Fibroblast of skin of scalp (primary cell): ENCODE measurements around the gene WFS1.

Experiments
- DNase-seq: peaks from one replicate; pipeline ENCODE4 v3.0.0-alpha.2; 2013

The WFS1 gene

DNA sequence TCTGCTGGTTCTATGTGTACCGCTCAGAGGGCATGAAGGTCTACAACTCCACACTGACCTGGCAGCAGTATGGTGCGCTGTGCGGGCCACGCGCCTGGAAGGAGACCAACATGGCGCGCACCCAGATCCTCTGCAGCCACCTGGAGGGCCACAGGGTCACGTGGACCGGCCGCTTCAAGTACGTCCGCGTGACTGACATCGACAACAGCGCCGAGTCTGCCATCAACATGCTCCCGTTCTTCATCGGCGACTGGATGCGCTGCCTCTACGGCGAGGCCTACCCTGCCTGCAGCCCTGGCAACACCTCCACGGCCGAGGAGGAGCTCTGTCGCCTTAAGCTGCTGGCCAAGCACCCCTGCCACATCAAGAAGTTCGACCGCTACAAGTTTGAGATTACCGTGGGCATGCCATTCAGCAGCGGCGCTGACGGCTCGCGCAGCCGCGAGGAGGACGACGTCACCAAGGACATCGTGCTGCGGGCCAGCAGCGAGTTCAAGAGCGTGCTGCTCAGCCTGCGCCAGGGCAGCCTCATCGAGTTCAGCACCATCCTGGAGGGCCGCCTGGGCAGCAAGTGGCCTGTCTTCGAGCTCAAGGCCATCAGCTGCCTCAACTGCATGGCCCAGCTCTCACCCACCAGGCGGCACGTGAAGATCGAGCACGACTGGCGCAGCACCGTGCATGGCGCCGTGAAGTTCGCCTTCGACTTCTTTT, 32.2 kb downstream of the WFS1 start:
- DNase-seq = no peak

DNA sequence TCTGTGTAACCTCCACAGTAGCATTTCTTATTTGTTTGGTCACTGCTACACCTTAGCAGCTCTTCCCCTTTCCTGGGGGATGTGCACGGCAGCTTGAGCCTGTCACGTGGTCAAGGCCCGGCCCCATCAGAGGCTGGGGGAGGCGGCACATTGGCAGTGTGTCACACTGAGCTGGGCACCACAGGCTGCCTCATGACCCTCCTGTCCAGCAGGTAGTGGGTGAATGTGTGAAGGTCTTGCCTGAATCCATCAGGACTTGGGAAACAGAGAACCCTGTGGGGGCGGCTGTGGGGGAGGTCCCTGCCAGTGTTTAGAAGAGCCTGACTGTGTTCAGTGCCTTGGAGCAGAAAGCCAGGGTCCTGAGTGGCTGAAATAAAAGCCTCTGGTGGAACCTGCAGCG, 33.2 kb downstream of the WFS1 start:
- no peak for DNase-seq

DNA sequence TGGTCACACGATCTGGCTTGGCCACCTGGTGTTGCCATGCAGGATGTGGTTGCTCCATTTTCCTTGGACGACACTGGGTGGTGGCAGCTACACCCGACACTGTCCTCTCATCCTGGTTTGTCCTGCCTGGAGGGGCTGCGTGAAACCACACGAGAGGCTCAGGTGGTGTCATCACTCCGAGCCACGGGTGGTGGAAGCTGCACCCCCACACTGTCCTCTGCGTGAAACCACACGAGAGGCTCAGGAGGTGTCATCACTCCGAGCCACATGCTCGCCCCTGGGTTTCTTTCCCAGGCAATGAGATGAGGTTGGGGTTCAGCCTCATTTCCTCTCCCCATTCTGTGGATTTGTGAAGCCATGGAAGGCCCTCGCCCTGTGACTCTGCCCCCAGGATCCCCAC, 34.3 kb downstream of the WFS1 start:
- DNase-seq = no peak

DNA sequence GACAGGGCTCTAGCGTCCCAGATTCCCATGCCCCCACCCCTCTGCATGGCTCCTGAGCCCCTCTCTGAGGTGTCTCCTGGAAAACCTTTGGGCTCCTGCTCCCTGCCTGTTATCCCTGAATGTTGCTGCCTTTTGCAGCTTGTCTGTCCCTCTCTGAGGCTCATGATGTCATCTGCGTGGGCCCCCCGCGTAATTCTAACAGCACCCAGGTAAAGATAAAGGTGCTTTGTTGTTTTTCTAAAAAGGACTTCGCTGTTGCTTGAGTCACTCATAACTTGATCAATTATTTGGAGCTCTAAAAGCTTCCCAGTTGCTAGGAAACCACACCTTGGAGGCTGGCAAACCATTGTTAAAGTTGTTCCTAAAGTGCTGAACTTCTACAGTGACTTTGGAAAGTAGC, 36.6 kb downstream of the WFS1 start:
- DNase-seq = no peak

DNA sequence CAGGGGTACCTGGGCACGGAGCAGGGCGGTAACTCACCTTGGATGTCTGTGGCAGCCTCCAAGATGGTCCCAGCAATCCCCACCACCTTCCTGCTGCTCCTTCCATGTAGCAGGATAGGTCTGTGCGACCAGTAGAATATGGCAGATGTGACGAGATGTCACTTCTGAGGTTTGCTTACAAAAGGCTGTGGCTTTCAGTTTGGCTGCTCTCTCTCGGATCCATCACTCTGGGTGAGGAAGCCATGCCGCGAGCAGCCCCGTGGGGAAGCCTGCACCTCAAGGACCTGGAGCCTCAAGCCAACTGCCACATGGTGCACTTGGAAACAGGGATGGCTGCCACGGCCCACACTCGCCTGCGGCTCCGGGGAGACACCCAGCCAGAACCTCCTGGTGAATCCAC, 37.6 kb downstream of the WFS1 start:
- no peak for DNase-seq

DNA sequence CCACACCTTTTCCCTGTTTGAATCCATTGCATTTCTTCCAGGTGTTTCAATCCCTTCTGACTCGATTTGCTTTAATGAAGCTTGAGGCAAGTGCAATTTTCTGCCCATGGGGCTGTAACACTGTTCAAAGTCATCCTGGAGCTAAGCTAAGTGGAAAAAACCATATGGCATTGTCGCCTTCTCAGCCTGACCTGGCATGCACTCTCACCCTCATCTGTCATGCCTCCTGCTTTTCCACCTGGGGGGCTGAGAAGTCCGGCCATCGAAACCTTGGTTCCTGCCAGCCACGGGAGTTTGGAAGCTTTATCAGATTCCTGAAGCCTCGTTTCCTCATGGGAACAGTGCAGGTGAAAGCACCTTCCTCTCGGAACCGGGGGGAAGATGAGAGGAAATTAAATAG, 38.2 kb downstream of the WFS1 start:
- DNase-seq = no peak

DNA sequence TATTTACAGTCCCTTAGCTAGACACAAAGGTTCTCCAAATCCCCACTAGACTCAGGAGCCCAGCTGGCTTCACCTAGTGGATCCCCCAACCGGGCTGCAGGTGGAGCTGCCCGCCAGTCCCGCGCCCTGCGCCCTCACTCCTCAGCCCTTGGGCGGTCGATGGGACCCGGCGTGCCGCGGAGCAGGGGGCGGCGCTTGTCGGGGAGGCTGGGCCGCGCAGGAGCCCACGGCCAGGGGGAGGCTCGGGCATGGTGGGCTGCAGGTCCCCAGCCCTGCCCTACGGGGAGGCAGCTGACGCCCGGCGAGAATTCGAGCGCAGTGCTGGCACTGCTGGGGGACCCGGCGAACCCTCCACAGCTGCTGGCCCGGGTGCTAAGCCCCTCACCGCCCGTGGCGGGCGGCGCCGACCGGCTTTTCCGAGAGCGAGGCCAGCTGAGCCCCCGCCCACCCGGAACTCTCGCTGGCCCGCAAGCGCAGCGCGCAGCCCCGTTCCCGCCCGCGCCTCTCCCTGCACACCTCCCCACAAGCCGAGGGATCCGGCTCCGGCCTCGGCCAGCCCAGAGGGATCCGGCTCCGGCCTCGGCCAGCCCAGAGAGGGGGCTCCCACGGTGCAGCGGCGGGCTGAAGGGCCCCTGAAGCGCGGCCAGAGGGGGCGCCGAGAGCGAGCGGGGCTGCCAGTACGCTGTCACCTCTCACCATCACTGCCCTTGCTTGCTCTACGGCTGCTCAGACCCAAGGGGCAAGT, 39.4 kb downstream of the WFS1 start:
- DNase-seq = no peak

DNA sequence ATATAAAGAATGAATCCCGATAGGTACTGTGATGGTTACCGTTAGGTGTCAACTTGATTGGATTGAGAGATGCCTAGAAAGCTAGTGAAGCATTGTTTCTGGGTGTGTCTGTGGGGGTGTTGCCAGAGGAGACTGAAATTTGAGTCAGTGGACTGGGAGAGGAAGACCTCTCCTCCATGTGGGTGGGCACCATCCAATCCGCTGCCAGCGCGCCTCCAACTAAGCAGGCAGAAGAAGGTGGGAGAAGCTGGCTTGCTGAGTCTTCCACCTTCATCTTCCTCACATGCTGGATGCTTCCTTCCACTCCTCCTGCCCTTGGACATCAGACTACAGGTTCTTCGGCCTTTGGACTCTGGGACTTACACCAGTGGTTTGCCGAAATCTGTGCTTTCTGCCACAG, 40.1 kb downstream of the WFS1 start:
- DNase-seq = no peak

DNA sequence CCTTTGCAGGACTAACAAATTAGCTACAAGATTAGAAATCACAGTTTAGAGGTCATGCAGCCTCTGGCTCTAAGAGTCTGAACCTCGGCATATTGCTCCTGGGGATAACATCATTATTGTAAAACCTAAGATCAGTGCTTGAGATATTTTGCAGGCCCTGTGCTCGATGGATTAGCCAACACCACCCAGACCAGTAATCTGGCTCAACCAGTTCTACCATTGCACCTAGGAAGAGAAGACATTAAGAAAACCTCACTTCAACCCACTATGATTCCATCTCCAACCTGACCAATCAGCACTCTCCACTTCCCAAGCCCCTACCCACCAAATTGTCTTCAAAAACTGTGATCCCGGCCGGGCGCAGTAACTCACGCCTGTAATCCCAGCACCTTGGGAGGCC, 43.6 kb downstream of the WFS1 start:
- no peak for DNase-seq

DNA sequence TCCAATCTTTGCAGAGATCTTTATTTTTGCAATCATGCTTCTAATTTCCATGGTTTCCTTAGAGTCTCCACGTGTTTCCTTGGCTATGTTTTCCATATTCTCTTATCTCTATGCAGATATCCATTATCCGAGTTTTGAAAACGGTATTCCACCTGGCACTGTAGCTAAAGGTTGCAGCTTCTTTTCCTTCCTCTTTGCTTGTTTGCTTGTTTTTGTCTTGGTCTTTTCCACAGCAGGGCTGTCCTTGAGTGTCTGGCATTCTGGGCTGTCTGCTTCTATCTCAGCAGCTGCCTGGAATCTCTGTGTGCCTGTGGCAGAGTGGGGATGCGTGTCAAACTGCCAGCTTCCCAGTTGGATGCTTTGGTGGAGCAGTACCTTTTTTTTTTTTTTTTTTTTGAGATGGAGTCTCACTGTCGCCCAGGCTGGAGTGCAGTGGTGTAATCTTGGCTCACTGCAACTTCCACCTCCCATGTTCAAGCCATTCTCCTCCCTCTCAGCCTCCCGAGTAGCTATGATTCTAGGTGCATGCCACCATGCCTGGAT, 46.9 kb downstream of the WFS1 start:
- DNase-seq = no peak

DNA sequence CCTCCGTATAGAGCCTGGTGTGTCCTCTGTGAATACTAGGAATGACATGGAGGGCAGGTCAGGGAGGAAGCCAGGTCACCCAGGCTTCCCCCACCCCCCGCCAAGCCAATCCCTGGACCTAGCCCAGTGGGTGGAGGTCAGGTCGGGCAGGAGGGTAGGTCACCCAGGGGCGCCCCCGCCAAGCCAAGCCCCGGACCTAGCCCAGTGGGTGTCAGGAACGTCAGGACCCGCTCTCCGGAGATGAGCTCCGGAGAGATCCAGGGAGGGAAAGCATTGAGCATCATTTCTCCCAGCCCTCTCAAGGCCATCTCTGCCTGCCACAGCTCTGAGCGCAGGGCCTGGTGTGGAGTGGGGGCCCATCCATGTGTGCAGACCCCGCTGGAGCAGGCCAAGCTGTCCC, 48.6 kb downstream of the WFS1 start:
- DNase-seq = no peak

DNA sequence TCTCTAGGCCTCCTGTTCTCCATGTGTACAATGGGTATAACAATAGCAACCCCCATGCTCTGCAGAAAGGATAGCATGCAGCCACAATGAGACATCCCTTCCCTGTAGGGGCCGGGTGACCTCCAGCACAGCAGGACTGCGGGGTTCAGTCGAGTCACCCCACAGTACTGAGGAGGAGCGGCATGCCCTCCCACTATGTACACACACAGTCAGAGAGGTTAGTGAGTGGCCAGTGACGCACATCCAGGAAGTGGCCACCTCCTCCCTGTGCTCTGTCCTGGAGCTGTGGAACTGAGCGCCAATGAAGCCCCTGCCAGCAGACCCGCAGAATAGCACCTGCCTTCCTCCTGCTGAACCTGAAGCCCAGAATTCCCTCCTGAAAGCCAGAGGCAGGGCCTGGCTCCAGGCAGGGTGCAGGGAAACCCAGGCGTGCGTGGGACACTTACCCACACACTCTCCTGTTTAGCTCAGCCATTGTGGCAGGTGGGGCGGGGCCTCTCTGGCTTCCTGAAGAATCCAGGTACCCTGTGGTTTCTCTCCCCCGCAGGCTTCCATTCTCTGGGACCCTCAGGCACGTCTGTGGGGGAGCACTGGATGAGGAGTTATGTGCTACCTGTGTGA, 50.0 kb downstream of the WFS1 start:
- no peak for DNase-seq

DNA sequence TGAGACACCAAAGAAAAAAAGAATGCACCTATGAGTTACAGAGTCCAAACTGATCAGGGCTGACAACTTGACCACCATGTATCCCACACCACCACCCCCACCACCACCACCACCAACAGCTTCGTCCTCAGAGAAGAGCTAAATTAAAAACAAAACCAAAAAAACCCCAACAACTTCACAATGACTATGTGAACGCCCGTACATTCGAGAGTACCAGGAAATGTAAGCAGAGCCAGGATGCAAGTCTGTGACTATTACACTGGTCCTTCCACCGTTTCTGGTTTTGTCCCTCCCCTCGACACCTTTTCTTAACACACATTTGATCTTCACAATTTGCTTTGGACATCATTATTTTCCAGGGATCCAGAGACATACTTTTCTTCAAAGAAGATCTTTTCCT, 51.0 kb downstream of the WFS1 start:
- no peak for DNase-seq

DNA sequence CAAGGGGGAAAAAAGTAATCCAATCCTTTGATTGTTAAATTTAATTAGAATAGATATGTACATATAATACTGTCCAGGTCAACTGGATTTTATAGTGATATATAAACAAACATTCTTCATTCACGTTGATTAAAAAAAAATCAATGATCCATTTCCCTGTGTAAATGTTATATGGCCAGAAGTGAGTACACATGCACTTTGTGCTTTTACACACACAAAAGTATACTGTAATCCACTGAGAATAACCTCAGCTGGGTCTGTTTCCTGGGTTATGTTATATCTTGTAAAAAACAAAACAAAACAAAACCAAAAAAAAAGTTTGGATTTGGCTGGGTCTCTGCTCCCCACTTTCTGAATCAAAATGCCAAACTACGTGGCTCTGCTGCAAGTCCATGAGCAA, 51.7 kb downstream of the WFS1 start:
- no peak for DNase-seq

DNA sequence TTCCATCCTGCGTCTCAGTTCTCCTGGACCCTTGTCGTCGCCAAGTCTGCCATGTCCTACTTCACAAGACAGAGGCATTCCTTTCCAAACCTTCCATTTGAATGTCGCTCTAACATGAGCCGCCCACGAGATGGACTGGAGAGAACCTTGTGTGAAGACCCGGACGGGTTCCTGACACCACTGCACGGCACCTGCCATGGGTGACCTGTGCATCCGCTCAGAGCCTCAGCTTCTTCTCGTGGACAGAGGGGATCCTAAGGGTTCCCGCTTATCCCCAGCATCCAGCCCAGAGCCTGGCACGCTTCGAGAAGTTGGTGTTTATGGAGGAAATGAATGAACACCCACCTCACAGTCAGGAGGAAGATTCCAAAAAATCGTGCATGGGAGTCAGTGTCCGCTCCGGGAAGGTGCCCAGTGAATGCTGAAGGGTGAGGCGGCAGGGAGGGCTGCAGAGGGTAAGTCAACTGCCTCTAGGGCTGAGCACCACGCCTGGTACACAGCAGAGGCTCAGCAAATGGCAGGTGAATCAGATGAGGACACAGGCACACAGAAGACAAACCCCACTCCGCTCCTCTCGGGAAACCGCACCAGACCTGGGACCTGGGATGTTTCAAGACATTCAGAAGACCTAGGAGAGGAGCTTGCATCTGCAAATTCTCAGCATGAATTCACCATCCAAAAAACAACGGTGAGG, 52.6 kb downstream of the WFS1 start:
- no peak for DNase-seq

DNA sequence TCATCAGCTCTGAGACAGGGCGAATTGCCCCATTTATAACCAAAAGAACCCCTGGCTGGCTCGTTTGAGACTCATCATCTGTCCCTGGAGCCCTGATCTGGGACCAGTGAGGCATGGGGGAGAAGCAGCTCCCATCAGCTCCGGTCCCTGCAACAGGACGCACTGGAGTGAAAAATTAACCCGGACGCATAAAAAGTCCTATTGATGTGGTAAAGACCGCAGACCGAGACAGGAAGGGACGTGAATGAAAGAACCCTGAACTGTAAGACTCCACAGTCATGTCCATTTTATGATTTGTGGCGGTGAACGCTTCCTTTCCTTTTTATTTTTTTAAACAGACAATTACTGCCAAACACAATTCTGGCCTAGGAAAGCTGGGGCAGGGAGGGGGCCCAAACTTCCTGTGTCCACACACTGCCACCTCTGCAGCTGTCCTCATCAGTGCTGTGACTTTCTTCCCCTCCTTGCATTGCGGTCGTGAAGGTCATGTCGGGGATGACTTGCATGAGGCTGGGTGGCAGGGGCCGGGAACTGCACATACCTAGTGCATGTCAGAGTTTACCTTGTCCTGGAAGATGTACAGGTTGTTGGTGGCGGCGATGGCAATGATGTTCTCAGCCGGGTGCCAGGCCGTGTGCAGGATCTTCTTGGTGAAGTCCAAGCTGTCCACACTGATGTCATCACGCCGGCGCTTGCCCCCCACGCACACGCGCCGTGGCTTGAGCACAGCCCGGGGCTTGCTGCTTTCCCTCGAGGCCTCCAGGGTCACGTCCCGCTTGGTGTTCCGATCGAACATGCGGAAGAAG, 53.3 kb downstream of the WFS1 start:
- DNase-seq = no peak

DNA sequence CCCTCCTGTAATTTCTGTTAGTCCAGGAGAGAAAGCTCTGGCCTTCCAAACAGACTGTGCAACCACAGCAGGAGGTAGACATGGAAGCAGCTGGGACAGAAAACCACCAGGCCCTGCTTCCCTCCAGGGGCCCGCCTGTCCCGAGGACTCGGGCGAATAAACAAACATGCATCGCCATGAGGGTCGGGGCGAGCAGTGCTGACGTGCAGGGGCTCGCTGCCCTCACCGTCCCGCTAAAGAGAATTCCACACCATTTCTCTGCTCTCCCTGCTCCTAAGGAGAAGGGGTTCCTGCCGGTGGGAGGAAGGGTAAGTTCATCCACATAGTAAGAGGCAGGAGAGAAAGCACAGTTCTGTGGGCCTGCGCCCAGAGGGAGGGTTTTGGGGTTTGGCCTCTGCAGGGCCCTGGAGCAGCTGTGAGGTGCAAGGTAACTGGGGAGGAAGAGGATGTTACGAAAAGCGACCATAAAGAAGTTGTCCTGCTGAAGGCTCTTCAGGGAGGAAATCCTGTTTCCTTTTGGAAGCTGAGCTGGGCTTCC, 54.9 kb downstream of the WFS1 start:
- no peak for DNase-seq

DNA sequence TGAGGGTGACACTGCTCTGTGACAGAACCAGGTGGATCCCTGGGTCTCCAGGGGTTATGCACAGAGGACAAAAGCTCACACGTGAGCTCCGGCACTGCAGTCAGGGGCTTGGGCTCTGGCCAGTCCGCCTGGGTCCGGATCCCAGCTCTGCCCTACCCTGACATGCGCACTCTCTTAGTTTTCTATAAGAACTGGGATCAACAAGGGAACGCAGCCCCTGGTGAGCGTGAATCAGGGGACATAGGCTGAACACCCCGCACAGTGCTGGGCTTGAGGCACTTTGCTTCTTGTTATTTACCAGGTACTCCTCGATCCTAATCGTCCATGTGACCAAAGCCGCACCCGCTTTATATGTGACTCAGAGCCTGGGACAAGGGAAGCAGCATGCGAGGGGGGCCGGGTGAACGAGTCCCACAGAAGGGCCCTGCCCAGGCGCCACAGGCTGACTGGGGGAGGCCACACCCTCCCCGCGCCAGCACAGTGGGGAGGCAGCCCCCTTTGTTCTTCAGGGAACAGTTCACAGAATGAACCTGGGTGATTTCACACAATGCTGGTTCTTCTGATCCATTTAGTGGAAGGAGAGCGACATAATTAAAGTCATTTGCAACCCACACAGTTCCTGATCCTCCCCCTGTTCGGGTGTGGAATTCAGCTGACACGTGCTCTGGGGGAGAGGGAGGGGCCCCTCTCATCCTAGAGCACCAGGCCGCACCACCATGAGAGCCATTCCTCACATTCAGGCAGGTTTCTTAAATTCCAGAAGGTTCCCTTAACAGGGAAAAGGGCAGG, 55.5 kb downstream of the WFS1 start:
- peak; percentile 15 for DNase-seq

DNA sequence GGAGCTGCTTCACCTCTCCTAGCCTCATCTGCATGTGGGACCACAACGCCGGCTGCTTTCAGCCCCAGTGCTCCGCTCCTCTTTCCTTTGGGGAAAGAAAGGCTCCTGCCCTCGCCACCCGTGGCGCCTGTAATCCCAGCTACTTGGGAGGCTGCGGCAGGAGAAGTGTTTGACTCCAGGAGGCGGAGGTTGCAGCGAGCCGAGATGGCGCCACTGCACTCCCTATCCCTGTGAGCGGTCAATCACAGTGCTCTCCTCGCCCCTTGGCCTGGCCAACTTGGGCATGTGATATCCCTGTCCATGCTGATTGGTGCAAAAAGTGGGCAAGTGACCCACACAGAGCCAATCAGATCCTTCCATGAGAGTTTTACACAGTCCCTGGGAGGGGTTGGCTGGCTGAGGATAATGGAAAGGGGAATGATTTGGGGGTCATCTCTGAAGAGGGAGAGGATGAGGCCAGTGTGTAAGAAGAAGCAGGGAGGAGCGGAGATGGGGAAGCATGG, 56.2 kb downstream of the WFS1 start:
- no peak for DNase-seq

DNA sequence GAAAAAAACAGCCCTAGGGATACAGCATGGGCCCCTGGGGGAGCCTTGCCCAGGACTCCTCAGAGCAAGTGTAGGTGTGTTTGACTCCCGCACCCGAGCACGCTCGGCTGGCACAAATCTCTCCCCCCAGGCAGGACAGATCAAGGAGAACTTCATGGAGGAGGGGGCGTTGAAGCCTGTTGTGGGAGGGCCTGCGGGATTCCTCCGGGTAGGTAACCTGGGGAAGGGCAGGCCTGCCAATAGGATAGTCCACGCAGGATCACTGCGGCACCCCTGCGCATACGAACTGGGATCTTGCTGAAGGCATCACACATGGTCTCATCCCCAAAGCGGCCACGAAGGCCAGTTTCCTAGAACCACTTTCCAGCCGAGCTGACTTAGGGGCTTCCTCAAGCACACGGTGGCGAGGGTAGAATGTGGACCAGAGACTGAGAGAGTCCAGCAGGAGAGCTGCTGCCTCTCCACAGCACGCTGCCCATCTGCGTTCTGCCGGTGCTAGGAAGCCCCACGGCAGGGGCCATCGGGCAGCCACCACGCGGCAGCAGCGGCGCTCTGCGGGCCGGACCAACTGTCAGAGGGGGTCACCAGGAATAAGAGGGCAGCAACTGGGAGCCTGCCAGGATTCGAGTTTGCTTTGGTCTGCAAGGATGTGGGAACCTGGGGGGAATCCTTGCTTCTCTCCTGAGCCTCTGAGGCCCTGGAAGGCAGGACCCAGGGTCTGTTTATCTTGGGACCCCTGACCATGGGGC, 56.8 kb downstream of the WFS1 start:
- DNase-seq = no peak
